NCI-H774 (cell line): ENCODE measurements around the gene MASP1.
A peak's percentile ranks its signal among the peaks of the same experiment; 100 is the strongest.

Experiments used
- DNase-seq: peaks from one replicate; lab custom pipeline; 2025; lab: John Stamatoyannopoulos, UW

MASP1 gene, protein sequence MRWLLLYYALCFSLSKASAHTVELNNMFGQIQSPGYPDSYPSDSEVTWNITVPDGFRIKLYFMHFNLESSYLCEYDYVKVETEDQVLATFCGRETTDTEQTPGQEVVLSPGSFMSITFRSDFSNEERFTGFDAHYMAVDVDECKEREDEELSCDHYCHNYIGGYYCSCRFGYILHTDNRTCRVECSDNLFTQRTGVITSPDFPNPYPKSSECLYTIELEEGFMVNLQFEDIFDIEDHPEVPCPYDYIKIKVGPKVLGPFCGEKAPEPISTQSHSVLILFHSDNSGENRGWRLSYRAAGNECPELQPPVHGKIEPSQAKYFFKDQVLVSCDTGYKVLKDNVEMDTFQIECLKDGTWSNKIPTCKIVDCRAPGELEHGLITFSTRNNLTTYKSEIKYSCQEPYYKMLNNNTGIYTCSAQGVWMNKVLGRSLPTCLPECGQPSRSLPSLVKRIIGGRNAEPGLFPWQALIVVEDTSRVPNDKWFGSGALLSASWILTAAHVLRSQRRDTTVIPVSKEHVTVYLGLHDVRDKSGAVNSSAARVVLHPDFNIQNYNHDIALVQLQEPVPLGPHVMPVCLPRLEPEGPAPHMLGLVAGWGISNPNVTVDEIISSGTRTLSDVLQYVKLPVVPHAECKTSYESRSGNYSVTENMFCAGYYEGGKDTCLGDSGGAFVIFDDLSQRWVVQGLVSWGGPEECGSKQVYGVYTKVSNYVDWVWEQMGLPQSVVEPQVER

DNA sequence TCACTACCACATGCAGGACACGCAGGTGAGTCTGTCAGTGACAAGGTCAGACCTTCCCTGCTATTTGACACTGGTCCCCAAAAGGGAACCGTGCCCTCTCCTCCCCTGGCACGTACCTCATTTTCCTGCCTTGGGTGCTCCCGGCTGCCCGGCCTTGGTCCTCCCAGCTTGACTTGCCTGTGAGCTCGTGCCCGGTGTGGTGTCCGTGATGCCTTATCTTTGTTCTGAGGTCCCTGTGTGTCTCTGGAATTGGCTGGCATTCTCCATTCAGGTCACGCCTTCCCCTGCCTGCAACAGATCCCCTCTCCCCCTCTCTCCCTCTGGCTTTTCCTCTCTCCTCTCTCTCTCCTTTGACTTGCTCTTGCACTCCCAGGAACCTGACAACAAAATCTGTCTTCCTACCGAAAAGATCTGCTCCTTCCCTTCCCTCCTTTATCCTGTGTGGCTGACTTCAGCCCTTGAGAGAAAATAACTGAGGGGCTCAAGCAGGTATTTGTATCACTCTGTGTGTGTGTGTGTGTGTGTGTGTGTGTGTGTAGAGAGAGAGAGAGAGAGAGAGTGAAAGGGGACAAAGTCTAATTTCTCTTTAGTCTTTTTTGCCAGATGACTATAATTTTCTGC is at the start of gene MASP1:
Gene MASP1 (minus strand): TSS at position 226 of the 621 bp plus-strand sequence. CDS start 105 bp downstream, at position 121.
- DNase-seq, result no peak

DNA sequence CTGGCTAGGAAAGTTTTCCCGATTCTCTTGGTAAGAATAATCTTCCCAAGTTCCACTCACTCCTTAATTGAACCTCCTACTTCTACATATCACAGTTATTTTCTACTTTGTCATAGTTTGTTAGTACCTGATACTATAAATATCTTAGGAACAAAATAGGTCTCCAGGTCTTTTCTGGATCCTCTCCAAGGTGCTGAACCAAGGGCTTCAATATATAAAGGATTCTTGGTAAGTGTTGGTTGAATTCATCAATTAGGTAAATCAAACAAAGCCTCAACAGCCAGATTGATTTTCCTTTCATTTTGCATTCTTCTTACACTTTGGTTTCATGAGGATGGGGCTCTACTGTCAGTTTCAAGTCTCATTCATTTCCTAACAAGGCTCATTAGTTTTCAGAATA is 49.0 kb upstream of the MASP1 start:
- DNase-seq, result no peak

DNA sequence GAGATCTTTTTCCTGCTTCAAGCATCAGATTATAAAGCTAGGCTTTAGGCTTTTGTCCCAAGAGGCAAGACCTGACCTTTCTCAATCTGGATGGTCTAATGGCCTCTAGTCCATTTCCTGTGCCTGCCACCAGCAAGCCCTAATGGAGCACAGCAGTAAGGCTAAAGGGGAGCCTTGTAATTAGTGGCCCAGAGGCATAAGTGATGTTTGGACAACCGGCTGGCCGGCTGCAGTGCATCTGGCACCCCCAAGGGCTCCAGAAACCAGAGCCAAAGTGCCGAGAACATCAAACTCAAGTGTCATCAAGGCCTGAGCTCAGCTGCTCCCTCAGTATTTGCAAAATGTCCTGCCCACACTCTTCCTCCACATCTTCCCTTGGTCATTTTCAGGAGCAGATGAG is 44.8 kb upstream of the MASP1 start:
- no peak for DNase-seq

DNA sequence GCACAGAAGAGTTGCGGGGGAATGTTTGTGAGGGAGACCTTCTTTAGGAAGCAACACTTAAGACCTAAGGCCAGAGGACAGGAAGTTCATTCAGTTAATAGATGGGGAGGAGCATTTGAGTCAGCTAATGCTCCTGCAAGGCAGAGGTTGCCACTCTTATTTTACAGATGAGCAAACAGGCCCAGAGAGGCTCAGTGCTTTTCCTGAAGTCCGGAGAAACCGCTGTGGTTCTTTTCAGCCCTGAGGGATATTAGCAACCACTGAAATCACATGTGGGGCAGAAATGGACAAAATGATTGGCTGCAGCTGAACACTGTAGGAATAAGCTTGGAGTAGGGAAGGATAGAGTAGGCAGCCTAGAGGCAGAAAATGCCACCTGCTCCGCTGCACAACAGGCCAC is 43.4 kb upstream of the MASP1 start:
- no peak for DNase-seq

DNA sequence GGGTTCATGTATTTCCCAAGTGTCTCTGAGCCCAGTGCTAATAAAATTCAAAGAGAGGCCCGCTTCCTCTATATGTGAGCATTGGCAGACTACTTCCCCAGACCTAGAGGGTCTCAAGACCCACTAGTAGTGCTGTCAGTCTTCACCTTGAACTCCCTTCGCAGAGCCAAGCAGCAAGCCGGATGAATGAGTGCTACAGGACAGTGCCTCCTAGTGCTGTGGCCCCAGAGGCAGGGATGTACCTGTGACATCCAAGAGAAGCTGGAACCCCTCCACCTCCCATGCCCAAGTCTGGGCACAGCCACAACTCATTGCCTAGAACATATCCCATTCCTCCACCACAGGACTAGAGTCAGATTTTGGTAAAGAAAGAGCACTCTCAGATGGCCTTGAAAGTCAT is 37.2 kb upstream of the MASP1 start:
- no peak for DNase-seq

DNA sequence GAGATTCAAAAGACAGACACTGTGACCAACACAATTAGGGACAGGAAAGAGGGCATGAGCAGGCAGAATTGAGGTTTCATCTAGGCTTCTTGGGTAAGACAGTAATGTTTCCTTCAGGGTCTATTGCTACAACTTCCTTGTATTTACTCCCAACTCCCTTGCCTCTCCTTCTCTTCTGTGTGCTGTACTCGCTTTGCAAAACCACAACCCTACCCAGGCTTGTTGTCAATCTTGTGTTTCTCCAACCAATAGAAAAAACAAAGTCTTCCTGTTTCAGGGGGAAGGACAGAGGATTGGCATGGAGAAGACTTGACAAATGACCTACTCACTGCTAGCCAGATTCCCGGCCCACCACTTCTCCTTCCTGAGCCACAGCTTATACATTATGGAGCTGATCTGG is 36.3 kb upstream of the MASP1 start:
- DNase-seq, result no peak

DNA sequence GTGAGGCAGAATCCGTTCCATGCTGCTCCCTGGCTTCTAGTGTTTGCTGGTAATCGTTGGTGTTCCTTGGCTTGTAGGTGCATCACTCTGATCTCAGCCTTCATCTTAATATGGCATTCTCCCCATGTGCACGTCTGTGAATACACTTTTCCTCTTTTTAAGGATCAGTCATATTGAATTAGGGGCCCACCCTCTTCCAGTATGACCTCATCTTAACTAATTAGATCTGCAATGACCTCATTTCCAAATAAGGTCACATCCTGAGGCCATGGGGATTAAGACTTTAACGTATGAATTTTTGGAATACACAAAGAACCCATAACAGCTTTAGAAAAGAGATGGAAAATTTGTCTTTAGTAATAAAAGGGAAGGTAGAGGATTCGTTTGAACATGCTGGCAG is 34.1 kb upstream of the MASP1 start:
- DNase-seq, result no peak

DNA sequence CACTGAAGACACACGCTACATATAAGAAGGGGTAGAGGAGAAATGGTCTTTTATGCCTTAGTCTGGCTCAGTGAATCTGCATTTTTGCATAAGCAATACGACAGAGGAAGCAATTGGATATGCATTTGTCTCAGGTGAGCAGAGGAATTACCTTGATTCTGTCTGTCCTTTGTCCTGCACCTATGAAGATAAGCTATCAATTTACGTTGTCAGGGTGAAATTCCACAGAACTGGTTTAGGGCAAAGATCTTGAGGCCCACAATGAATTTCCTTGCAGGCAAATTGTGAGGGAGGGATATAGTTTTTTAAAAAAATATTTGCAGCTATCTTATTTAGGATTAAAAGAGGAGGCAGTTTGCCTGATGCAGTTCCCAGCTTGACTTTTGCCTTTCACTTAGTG is 31.6 kb upstream of the MASP1 start:
- no peak for DNase-seq

DNA sequence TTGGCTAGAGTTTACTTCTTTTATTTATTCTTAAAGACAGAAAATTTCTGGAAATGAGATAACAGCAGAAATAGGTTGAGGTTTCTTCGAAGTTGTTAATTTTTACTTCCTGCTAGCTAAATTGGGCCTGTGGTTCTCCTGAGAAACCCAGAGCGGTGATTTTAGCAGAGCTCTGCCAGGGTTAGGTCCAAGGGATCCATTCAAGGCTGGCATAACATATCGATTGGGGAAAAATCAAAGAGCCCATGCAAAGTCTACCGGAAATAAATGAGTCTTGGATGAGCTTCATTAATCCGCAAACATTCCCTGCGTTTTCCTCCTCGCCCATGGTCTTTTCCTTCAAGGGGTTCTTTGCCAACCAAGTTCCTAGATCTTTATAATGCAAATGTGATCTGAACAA is 30.8 kb upstream of the MASP1 start:
- DNase-seq, result no peak

DNA sequence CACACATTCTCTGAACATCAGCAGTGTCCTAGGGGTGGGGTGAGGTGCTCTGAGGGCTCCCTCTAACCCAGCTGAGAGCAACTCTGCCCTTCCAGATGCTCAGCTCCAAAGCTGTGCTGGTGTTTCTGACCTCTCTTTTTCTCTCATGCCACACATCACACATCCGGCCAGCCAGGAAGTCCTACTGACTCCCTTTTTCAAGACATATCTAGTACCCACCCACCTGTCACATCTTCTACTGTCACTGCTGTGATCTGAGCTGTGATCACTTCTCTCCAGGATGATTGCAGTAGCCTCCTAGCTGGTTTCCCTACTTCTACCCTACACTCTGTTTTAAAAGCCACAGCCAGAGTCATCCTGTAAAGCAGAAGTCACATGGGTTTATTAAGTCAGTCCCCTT is 30.2 kb upstream of the MASP1 start:
- DNase-seq, result no peak

DNA sequence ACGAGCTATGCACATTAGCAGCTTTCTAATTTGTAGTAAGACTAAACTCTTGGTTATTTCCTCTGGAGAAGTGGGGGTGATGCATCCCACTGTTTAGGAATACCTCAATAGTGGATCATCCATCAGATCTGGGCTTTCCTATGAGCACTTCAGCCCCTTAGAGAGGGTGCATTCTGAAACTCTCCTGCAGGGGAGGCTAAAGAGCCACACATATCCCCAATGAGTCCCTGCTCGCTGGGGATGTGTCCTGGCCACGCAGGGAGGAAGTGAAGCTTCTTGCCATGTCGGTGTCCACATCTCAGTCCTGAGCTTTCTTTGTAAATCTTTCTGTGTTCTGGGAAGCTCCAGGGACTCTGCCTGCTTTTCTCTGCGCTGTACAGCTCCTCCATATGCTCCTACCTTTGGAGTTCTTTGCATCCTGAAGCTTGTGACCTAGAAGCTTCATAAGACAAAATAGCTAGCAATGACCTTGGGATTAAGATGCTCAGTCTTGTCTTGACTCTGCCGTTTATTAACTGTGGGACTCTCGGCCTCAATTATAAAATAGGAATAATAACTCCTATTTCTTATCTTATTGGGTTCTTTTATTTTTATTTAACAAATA is 28.3 kb upstream of the MASP1 start:
- peak; percentile 69 for DNase-seq

DNA sequence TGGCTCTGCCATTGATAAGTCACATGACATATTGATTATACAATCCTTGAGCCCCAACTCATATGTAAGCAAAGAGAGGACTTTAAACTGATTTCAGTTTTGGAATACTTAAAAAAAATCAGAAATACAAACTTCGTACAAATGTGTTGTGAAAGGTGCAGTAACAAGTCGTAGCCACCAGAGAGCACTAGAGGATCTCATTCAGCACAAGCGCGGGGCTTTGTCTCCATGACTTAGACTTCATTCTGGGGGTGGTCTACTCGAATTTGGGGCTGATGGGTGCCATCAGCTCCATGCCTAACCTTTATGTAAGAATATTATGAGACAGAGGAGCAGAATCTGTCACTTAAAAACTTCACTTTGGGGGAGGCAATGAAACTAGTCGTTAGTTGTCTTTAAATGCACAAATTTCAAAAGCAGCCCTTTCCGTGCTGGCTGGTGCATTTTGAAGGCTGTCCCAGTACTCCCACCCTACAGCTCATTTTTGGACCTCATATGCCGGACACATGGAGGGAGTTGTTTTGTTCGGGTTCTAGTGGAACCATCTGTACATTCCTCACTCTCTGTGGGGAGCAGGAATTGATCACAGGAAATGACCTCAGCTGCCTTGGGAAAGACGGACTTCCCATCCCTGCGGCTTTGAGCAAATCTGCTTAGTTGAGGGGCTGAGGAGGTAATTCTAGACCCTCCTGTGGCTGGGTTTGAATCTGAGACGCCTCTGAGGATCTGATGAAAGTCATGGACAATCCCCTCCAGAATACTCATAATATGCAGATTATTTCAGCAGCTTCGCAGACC is 27.5 kb upstream of the MASP1 start:
- peak; percentile 64 for DNase-seq

DNA sequence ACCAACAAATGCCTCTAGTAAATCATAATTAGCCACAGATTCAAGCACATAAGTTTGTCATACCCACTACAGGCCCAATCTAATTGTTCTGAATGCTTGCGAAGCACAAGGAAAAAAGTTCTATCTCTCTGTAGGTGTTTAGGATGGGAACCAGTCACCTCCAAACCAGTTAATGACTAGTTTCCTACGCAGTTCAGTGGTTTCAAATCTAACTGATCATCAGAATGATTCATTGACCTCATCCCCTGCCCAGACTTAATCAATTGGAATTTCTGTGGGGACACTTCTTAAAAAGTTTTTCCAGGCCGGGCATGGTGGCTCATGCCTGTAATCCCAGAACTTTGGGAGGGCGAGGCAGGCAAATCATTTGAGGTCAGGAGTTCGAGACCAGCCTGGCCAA is 24.3 kb upstream of the MASP1 start:
- no peak for DNase-seq

DNA sequence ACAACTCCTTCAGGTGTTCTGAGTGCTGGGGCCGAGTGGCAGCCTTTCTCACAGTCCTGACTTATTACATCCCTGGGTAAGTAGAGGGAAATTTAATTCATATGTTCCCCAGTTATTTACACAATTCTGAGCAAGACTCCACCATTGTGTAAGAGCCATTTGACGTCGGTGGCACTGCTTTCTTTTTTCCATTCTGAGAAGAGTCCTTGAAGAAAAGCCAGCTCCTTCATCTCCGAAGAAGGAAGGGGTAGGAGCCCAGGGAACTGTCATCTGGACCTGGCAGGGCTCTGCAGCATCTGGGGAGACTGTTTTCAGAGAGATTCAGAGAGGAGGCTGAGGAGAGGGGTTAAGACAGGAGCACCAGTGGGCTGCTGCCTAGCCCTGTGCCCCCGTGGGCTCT is 22.6 kb upstream of the MASP1 start:
- DNase-seq, result no peak

DNA sequence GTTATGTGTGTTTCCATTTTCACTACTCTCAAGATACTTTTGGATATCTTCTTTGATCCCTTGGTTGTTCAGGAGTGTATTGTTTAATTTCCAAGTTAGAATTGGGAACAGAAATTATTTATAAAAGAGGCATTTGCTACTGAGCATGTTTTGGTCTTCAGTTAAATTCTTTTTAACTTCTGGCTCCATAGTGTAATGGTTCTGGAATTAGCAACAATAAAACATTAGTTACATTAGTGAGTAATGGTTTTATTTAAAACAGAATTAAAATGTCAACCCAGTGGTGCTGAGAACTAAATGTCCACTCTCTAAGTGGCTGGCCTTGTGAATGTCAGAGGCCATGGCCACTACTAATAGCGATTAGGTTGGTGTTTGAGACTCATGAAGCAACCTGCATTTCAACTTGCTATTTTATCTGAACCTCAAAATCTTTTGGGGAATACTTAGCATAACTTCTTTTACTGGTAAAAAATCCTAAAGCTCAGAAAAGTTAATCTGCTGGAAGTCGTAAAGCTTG is 19.5 kb upstream of the MASP1 start:
- no peak for DNase-seq

DNA sequence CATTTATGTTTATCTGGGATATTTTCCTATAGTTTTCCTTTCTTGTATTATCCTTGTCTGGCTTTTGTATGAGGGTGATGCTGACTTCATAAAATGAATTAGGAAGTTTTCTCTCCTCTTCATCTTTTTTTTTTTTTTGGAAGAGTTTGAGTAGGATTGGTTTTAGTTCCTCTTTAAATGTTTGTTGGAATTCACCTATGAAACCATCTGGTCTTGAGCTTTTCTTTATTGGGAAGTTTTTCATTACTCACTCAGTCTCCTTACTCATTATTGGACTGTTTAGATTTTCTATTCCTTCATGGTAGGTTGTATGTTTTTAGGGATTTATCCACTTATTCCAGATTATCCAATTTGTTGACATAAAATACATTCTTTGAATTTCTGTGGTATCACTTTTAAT is 18.7 kb upstream of the MASP1 start:
- DNase-seq, result no peak

DNA sequence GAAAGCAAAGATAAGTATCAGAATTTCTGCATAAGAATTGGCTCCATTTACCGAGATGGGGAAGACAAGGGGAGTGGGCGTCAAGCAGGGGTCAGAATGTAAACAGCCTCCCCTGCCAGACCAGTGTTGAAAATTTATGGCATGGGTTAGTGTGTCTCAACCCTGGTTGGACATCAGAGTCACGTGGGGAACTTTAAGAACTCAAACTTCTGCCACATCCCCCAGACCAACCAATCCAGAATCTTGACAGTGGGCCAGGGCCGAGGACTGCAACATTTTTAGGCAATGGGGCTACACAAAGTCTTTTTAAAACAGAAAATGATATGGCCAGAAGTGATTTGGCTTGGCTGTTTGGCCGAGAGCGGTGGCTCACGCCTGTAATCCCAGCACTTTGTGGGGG is 14.3 kb upstream of the MASP1 start:
- no peak for DNase-seq

DNA sequence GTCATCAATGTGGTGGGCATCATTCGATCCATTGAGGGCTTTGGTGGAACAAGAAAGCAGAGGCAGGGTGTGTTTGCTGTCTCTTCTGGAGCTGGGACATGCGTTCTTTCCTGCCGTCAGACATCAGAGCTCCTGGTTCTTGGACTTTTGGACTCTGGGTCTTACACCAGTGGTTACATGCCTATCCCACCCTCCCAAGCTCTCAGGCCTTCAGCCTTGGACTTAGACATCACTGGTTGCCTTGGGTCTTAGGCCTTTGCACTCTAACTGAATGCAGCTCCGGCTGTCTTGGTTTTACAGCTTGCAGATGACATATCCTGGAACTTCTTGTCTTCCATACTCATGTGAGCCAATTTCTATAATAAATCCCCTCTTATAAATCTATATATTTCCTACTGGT is 8.1 kb upstream of the MASP1 start:
- no peak for DNase-seq

DNA sequence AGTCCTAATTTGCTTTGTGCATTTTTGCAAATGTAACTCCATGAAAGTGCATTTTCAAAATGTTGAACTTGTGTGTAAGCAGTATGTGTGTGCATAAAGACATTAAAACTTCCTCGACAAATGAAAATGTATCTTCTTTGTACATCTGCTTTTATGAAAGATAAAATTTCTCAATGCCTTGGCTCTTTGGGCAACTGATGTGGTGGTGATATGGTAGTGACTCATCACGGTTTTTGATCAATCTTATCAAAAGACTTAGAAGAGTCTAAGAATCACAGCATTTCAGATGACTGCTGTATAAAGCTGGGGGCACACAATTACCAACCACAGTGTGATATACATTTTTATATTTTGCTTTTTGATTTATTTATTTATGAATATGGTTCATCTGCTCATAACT is 5.4 kb upstream of the MASP1 start:
- no peak for DNase-seq

DNA sequence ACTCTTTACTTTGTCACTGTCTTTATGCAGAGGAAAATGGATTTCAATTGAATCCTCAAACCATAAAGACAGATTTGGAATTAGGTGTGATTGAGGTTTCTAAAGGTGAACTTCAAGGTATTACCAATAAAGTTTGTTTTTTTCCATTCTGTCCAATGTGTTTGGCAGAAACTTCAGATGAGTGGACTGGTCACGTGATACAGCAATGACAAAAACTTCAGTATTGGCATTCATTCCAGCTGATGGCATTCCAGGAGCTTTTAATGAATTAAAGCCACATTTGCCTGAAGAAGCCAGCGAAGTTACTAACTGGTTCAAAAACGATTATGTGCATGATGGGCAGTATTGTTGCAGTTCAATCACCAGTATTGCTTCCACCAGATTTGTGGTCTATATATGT is 4.5 kb upstream of the MASP1 start:
- DNase-seq, result no peak

DNA sequence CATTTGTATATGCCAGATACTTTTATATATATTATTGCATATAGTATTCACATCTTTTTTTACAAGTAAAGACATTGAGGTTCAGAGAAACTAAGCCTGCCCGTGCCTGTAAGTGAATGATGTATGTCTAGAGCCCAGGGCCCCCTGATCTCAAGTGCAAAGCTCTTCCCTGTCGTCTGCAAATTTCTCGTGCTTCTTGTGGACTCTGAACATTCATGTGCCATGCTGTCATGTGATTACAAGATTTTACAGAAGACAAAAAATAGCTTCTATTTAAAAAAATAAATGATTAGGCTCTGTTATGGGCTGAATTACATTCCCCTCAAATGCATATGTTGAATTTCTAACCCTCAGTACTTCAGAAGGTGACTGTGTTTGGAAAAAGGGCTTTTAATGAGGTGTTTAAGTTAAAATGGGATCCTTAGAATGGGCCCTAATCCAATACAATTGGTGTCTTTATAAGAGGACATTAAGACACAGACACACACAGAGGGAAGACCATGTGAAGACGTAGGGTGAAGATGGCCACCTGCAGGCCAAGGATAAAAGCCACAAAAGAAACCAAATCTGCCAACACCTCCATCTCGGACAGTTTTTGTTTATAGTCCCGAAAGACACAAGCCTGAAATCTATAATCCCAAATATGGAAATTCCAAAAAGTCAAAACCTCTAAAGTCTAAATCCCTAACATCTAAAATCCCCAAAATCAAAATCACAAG is 3.9 kb upstream of the MASP1 start:
- DNase-seq, result no peak
